ENCODE measurements around the gene THBS2. TPM values are rescaled to one million over a fixed set of nuclear protein-coding genes. Genes with fewer than 3 reads are reported as not detected.
"Not testable (repeated sequence)": the region's sequence is repeated elsewhere in the genome, so short reads cannot be mapped to it uniquely, and the experiment has no call there.

The THBS2 gene
- total and polyA plus RNA-seq, 2 donors (not counting 3 experiments of a cell fraction or from before 2014, with no cell fraction given), result 0.08 TPM; not detected in 1

DNA sequence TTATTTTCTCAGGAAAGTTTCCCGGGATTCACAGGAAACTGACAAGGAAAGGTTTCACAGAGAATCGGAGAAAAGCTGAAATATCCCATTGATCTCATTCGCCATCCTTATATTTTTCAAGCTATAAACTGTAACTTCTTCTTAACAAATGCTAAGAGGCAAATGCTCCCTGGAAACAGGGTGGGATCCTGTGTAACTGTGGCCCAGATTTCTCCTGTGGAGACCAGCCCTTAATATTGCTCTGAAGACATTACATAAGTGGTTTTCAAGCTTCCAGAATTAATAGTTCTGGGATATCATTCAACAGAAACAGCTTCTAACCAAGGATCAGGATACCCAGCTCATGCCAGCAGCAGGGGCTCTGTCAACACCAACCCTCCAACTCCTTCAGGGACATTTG lies 69.2 kb downstream of the THBS2 start:
- dilution Hi-C loops (cut with MboI; ENCODE audit: extremely low pct_ligation_motif_present, low sequenced_read_pairs) (no loop called here), intact Hi-C loops (cut with micrococcal nuclease) (no loop called here)
- Histone ChIP-seq H3K9me3 (replicated peaks; ENCODE audit: control insufficient read depth, insufficient read depth, low read length) (no peaks in the 10 kb centered on the region), H3K27ac (ENCODE audit: insufficient read depth, low read depth, low read length) (no peak overlapping the region), H3K4me3 (replicated peaks in 1 of 3; ENCODE audit: insufficient read depth in 1 of 3, low read depth in 1 of 3, low read length in 3 of 3) (no peak overlapping the region), H3K36me3 (ENCODE audit: control insufficient read depth in 2 of 2, extremely low read depth in 1 of 2, insufficient read depth in 2 of 2, low read length in 2 of 2) (no peaks in the 10 kb centered on the region), H3K4me1 (ENCODE audit: control insufficient read depth, extremely low read depth, insufficient read depth, low read length) (no peaks in the 10 kb centered on the region), H3K27me3 (ENCODE audit: control insufficient read depth in 2 of 2, insufficient read depth in 2 of 2, low read length in 2 of 2) (no peaks in the 10 kb centered on the region), H2AFZ (ENCODE audit: low read depth, low read length) (no peak overlapping the region), H3K9ac (replicated peaks; ENCODE audit: extremely low read depth, insufficient read depth, low read length) (no peak overlapping the region), H3K4me2 (ENCODE audit: insufficient read depth, low read length) (no peak overlapping the region), H3K9me1 (replicated peaks; ENCODE audit: control insufficient read depth, extremely low read depth, insufficient read depth, low read length) (no peaks in the 10 kb centered on the region), H4K20me1 (replicated peaks; ENCODE audit: control insufficient read depth, extremely low read depth, insufficient read depth, low read length) (no peaks in the 10 kb centered on the region), H3K79me2 (ENCODE audit: control insufficient read depth, insufficient read depth, low read length) (no peaks in the 10 kb centered on the region)
- TF ChIP-seq EZH2 (IDR thresholded peaks at IDR 0.05; ENCODE audit: borderline replicate concordance, low read depth, low read length, severe bottlenecking), result no peak
- TF ChIP-seq POLR2AphosphoS5 (IDR thresholded peaks at IDR 0.05; ENCODE audit: insufficient read depth, low read depth, low read length), result no peak
- TF ChIP-seq GATA2 (IDR thresholded peaks at IDR 0.05; ENCODE audit: insufficient read depth, insufficient read length, low read depth, low read length), result no peak
- CTCF ChIA-PET, result no interaction called here
- no TSS peak for BruUV-seq (replicated peaks)
- POLR2A ChIA-PET, result interaction anchor here (0.6 kb wide), 1 partner anchor 428 kb away, joined by 8 read pairs; no protein-coding TSS in a partner anchor
- no peak for FAIRE-seq
- DNase-seq (ENCODE audit: low read depth, low spot score), result no peak

GRCh38 chr6:169183233-169183632 lies 70.4 kb downstream of the THBS2 start:
- no peaks in the 10 kb centered on the region for H3K4me1 ChIP-seq (ENCODE audit: control insufficient read depth, extremely low read depth, insufficient read depth, low read length)
- H3K9me1 ChIP-seq (replicated peaks; ENCODE audit: control insufficient read depth, extremely low read depth, insufficient read depth, low read length), result no peaks in the 10 kb centered on the region
- POLR2A ChIA-PET, result no interaction called here
- dilution Hi-C loops (cut with MboI; ENCODE audit: extremely low pct_ligation_motif_present, low sequenced_read_pairs) (no loop called here), intact Hi-C loops (cut with micrococcal nuclease) (no loop called here)
- no peaks in the 10 kb centered on the region for H3K27me3 ChIP-seq (ENCODE audit: control insufficient read depth in 2 of 2, insufficient read depth in 2 of 2, low read length in 2 of 2)
- CTCF ChIA-PET, result no interaction called here
- H3K27ac ChIP-seq (ENCODE audit: insufficient read depth, low read depth, low read length), result no peak overlapping the region
- peaks cover 2% of the 10 kb centered on the region for H3K9me3 ChIP-seq (replicated peaks; ENCODE audit: control insufficient read depth, insufficient read depth, low read length)
- TF ChIP-seq EZH2 (IDR thresholded peaks at IDR 0.05; ENCODE audit: borderline replicate concordance, low read depth, low read length, severe bottlenecking) (no peak), JUN (IDR thresholded peaks at IDR 0.05; ENCODE audit: borderline replicate concordance, insufficient read depth, insufficient read length, low read depth) (no peak), FOS (IDR thresholded peaks at IDR 0.05; ENCODE audit: borderline replicate concordance, insufficient read depth, low read length) (no peak), MYC (IDR thresholded peaks at IDR 0.05; ENCODE audit: low read depth, low read length) (no peak), GATA2 (IDR thresholded peaks at IDR 0.05; ENCODE audit: insufficient read depth, insufficient read length, low read depth, low read length) (no peak), POLR2A (IDR thresholded peaks at IDR 0.05; ENCODE audit: low read depth, low read length) (no peak), POLR2AphosphoS5 (IDR thresholded peaks at IDR 0.05; ENCODE audit: insufficient read depth, low read depth, low read length) (no peak)
- TF ChIP-seq, protein P1, sequence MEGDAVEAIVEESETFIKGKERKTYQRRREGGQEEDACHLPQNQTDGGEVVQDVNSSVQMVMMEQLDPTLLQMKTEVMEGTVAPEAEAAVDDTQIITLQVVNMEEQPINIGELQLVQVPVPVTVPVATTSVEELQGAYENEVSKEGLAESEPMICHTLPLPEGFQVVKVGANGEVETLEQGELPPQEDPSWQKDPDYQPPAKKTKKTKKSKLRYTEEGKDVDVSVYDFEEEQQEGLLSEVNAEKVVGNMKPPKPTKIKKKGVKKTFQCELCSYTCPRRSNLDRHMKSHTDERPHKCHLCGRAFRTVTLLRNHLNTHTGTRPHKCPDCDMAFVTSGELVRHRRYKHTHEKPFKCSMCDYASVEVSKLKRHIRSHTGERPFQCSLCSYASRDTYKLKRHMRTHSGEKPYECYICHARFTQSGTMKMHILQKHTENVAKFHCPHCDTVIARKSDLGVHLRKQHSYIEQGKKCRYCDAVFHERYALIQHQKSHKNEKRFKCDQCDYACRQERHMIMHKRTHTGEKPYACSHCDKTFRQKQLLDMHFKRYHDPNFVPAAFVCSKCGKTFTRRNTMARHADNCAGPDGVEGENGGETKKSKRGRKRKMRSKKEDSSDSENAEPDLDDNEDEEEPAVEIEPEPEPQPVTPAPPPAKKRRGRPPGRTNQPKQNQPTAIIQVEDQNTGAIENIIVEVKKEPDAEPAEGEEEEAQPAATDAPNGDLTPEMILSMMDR (IDR thresholded peaks at IDR 0.05; ENCODE audit: extremely low read depth in 1 of 2, insufficient read depth in 1 of 2, low read depth in 1 of 2, low read length in 2 of 2), result no peak
- TF ChIP-seq, protein P2, sequence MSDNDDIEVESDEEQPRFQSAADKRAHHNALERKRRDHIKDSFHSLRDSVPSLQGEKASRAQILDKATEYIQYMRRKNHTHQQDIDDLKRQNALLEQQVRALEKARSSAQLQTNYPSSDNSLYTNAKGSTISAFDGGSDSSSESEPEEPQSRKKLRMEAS (IDR thresholded peaks at IDR 0.05; ENCODE audit: insufficient read depth, insufficient read length), result no peak
- H3K4me3 ChIP-seq (replicated peaks in 1 of 3; ENCODE audit: insufficient read depth in 1 of 3, low read depth in 1 of 3, low read length in 3 of 3), result no peak overlapping the region
- no TSS peak for BruUV-seq (replicated peaks)
- H3K79me2 ChIP-seq (ENCODE audit: control insufficient read depth, insufficient read depth, low read length), result no peaks in the 10 kb centered on the region
- no peaks in the 10 kb centered on the region for H3K36me3 ChIP-seq (ENCODE audit: control insufficient read depth in 2 of 2, extremely low read depth in 1 of 2, insufficient read depth in 2 of 2, low read length in 2 of 2)
- H3K4me2 ChIP-seq (ENCODE audit: insufficient read depth, low read length), result no peak overlapping the region
- FAIRE-seq, result no peak
- DNase-seq (ENCODE audit: low read depth, low spot score), result no peak
- H2AFZ ChIP-seq (ENCODE audit: low read depth, low read length), result no peak overlapping the region
- H3K9ac ChIP-seq (replicated peaks; ENCODE audit: extremely low read depth, insufficient read depth, low read length), result no peak overlapping the region
- H4K20me1 ChIP-seq (replicated peaks; ENCODE audit: control insufficient read depth, extremely low read depth, insufficient read depth, low read length), result no peaks in the 10 kb centered on the region

DNA sequence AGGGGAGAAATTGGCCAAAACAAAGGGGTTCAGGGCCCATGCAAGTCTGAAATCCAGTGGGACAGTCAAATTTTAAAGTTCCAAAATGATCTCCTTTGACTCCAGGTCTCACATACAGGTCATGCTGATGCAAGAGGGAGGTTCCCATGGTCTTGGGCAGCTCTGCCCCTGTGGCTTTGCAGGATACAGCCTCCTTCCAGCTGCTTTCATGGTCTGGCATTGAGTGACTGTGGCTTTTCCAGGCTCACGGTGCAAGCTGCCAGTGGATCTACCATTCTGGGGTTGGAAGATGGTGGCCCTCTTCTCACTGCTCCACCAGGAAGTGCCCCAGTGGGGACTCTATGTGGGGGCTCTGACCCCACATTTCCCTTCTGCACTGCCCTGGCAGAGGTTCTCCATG lies 73.8 kb downstream of the THBS2 start:
- FAIRE-seq; H3K9ac ChIP-seq (replicated peaks; ENCODE audit: extremely low read depth, insufficient read depth, low read length); H3K9me1 ChIP-seq (replicated peaks; ENCODE audit: control insufficient read depth, extremely low read depth, insufficient read depth, low read length); H4K20me1 ChIP-seq (replicated peaks; ENCODE audit: control insufficient read depth, extremely low read depth, insufficient read depth, low read length); dilution Hi-C loops (cut with MboI; ENCODE audit: extremely low pct_ligation_motif_present, low sequenced_read_pairs); intact Hi-C loops (cut with micrococcal nuclease); H3K4me3 ChIP-seq (replicated peaks in 1 of 3; ENCODE audit: insufficient read depth in 1 of 3, low read depth in 1 of 3, low read length in 3 of 3); H3K36me3 ChIP-seq (ENCODE audit: control insufficient read depth in 2 of 2, extremely low read depth in 1 of 2, insufficient read depth in 2 of 2, low read length in 2 of 2); H3K4me2 ChIP-seq (ENCODE audit: insufficient read depth, low read length); BruUV-seq (replicated peaks); DNase-seq (ENCODE audit: low read depth, low spot score); POLR2A ChIA-PET; H3K79me2 ChIP-seq (ENCODE audit: control insufficient read depth, insufficient read depth, low read length); H3K9me3 ChIP-seq (replicated peaks; ENCODE audit: control insufficient read depth, insufficient read depth, low read length); H3K4me1 ChIP-seq (ENCODE audit: control insufficient read depth, extremely low read depth, insufficient read depth, low read length); H2AFZ ChIP-seq (ENCODE audit: low read depth, low read length); H3K27me3 ChIP-seq (ENCODE audit: control insufficient read depth in 2 of 2, insufficient read depth in 2 of 2, low read length in 2 of 2); CTCF ChIA-PET; H3K27ac ChIP-seq (ENCODE audit: insufficient read depth, low read depth, low read length): not testable (repeated sequence)
